ENCODE results near the gene GPC6.

GPC6 gene

DNA sequence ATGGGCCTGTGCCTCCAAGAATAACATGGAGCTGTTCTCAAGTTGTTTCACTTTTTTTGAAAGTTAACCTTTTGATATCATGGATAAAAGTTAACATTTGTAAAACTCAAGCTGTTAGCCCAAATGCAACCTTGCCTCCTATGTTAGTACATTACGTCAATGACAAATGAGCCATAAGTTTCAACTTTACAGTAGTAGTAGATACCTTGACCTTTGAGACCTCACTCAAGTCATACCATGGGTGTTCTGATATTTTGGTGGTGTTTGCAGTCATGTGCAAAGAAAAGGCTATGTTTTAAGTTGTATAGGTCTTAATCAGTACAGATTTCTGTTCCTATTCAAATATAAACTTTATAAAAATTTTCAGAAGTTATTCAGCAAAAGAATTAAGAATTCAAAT lies 539.2 kb downstream of the GPC6 start:
- no peak overlapping the region for H3K27ac ChIP-seq (ENCODE audit: low read length)
- H3K9me3 ChIP-seq (ENCODE audit: control insufficient read depth, insufficient read depth, low read length): no peaks in the 10 kb centered on the region
- H3K4me3 ChIP-seq (ENCODE audit: low read length): no peak overlapping the region
- H3K4me1 ChIP-seq (ENCODE audit: control insufficient read depth, insufficient read depth, low read length): no peaks in the 10 kb centered on the region
- H3K27me3 ChIP-seq (ENCODE audit: control insufficient read depth, insufficient read depth, low read length): no peaks in the 10 kb centered on the region
- DNase-seq (ENCODE audit: low read depth, low spot score): no peak
- no CpG with 5 or more reads among the region's 1 CpG for WGBS (ENCODE audit: insufficient coverage, insufficient read length)
- no peaks in the 10 kb centered on the region for H3K36me3 ChIP-seq (ENCODE audit: control insufficient read depth, insufficient read depth, low read length)

DNA sequence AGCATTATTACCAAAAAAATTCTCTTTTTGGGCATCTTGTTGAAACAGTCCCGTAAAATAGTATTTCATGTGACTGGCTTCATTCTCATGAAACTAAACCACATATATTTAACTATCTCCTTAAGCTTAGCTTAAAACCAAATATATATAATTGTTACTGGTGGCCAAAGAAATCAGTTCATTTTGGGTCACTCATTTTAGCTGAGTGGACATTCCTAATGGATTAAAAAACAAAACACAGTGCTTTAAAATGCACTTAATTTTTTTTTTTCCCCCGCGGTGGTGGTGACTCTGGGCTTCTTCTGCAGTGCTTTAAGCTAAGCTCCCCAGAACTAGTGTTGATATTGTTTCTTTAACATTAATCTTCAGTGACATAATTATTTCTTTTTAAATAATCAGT lies 540.1 kb downstream of the GPC6 start:
- no peak overlapping the region for H3K27ac ChIP-seq (ENCODE audit: low read length)
- no CpG with 5 or more reads among the region's 3 CpGs for WGBS (ENCODE audit: insufficient coverage, insufficient read length)

DNA sequence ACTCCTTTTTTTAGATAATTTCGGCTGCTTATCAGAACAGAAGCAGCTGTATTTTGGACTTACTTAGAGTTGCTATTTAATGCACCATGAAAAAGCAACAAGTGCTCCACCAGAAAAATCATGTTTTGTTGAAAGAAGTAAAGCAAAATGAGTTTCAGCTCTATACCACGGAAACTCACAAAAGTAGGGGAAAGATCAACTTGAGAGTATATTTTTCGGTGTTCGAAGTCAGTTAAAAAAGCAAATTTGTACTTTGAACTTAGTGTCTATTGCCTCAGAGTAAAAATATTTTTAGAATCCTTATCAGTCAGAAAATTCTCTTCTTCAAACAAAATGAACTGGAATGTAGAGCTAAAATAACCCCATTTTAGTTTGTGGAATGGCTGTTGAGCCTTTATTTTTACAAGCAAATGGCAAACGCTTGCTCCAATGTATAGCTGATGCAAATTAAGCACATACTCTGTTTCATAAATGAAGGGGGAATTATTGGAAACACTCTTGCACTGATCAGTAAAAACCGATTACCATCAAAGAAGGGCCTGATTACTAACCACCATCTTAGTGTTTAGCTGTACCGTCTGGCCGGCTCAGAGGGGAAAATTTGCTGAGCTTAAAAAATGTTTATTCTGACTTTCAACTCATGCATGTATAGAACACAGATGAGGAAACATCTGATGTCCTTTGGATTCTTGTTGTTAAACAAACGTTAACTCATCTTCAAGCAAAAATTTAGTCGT lies 540.7 kb downstream of the GPC6 start:
- DNase-seq (ENCODE audit: low read depth, low spot score): no peak
- WGBS (ENCODE audit: insufficient coverage, insufficient read length): no CpG with 5 or more reads among the region's 10 CpGs
- H3K27me3 ChIP-seq (ENCODE audit: control insufficient read depth, insufficient read depth, low read length): no peaks in the 10 kb centered on the region
- no peaks in the 10 kb centered on the region for H3K9me3 ChIP-seq (ENCODE audit: control insufficient read depth, insufficient read depth, low read length)
- no peak overlapping the region for H3K4me3 ChIP-seq (ENCODE audit: low read length)
- H3K4me1 ChIP-seq (ENCODE audit: control insufficient read depth, insufficient read depth, low read length): no peaks in the 10 kb centered on the region
- H3K27ac ChIP-seq (ENCODE audit: low read length): no peak overlapping the region
- H3K36me3 ChIP-seq (ENCODE audit: control insufficient read depth, insufficient read depth, low read length): no peaks in the 10 kb centered on the region

More for the DNA sequence above, 540.1 kb downstream of the GPC6 start:
- H3K4me1 ChIP-seq (ENCODE audit: control insufficient read depth, insufficient read depth, low read length): no peaks in the 10 kb centered on the region
- no peak for DNase-seq (ENCODE audit: low read depth, low spot score)
- H3K36me3 ChIP-seq (ENCODE audit: control insufficient read depth, insufficient read depth, low read length): no peaks in the 10 kb centered on the region
- no peaks in the 10 kb centered on the region for H3K27me3 ChIP-seq (ENCODE audit: control insufficient read depth, insufficient read depth, low read length)
- H3K4me3 ChIP-seq (ENCODE audit: low read length): no peak overlapping the region
- H3K9me3 ChIP-seq (ENCODE audit: control insufficient read depth, insufficient read depth, low read length): no peaks in the 10 kb centered on the region

DNA sequence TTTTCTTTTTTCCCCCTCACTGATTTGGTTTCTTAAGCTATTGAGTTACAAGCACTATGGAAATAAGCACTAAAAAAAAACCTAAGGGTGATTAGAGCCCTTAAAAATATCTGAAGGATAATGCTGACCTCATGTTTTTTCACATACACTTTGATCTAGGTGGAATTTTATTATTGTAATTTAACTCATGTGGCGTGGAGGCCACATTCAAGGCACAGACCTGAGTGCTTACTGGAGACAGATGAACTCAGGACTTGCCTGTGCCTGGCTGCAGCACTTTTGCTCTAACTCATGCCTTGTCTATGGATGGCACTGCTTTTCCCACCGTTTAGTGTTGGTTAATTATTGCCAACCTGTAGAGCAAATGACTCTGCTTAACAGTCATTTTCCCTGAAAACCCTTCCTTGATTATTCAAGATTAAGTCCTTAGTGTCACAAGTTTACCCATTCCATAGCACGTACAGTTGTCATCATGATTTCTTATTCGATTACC lies 541.4 kb downstream of the GPC6 start:
- no peaks in the 10 kb centered on the region for H3K36me3 ChIP-seq (ENCODE audit: control insufficient read depth, insufficient read depth, low read length)
- no CpG with 5 or more reads among the region's 4 CpGs for WGBS (ENCODE audit: insufficient coverage, insufficient read length)
- no peaks in the 10 kb centered on the region for H3K4me1 ChIP-seq (ENCODE audit: control insufficient read depth, insufficient read depth, low read length)
- no peaks in the 10 kb centered on the region for H3K9me3 ChIP-seq (ENCODE audit: control insufficient read depth, insufficient read depth, low read length)
- H3K4me3 ChIP-seq (ENCODE audit: low read length): no peak overlapping the region
- DNase-seq (ENCODE audit: low read depth, low spot score): no peak
- no peak overlapping the region for H3K27ac ChIP-seq (ENCODE audit: low read length)
- H3K27me3 ChIP-seq (ENCODE audit: control insufficient read depth, insufficient read depth, low read length): no peaks in the 10 kb centered on the region

DNA sequence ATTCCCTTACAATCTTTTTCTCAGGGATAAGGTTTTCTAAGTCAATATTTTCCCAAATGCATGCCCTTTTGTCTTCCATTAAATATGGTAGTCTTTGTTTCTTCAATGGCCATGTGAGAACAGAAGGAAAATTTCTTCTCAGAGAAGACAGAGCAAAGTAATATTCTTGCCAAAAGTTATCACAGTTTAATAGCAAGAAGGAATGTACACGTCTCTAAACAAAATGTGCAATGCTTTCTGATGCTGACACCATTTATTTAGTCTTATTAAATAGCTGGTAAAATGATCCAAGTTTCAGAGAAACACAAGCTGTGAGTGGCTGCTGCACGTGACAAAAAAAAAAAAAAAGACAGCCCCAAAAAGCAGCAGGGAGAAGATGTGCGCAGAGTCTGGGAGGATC lies 542.5 kb downstream of the GPC6 start:
- Histone ChIP-seq H3K27ac (ENCODE audit: low read length) (no peak overlapping the region), H3K4me1 (ENCODE audit: control insufficient read depth, insufficient read depth, low read length) (no peaks in the 10 kb centered on the region), H3K27me3 (ENCODE audit: control insufficient read depth, insufficient read depth, low read length) (no peaks in the 10 kb centered on the region), H3K9me3 (ENCODE audit: control insufficient read depth, insufficient read depth, low read length) (no peaks in the 10 kb centered on the region), H3K4me3 (ENCODE audit: low read length) (no peak overlapping the region), H3K36me3 (ENCODE audit: control insufficient read depth, insufficient read depth, low read length) (no peaks in the 10 kb centered on the region)
- no peak for DNase-seq (ENCODE audit: low read depth, low spot score)
- WGBS (ENCODE audit: insufficient coverage, insufficient read length): no CpG with 5 or more reads among the region's 3 CpGs

DNA sequence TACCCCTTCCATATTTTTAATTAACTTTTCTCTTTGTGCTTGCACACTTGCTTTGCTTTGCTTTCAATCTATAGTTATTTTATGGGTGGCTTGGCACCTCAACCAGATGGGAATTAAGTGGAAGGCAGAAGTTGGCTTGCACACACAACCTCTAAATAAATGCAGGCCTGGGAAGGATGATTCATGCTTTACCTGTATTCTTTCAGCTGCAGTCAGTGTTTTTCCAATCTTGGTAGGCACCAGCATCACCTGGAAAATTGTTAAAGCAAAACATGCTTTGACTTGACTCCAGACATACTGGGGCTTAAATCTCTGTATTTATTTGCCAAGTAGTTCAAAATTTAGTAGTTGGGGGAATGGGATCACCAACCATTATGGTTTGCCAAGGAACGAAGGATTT lies 543.0 kb downstream of the GPC6 start:
- no peak for DNase-seq (ENCODE audit: low read depth, low spot score)
- no peaks in the 10 kb centered on the region for H3K36me3 ChIP-seq (ENCODE audit: control insufficient read depth, insufficient read depth, low read length)
- H3K27me3 ChIP-seq (ENCODE audit: control insufficient read depth, insufficient read depth, low read length): no peaks in the 10 kb centered on the region
- no peaks in the 10 kb centered on the region for H3K9me3 ChIP-seq (ENCODE audit: control insufficient read depth, insufficient read depth, low read length)
- H3K4me1 ChIP-seq (ENCODE audit: control insufficient read depth, insufficient read depth, low read length): no peaks in the 10 kb centered on the region
- WGBS (ENCODE audit: insufficient coverage, insufficient read length): no CpG with 5 or more reads among the region's 1 CpG
- no peak overlapping the region for H3K4me3 ChIP-seq (ENCODE audit: low read length)
- no peak overlapping the region for H3K27ac ChIP-seq (ENCODE audit: low read length)

DNA sequence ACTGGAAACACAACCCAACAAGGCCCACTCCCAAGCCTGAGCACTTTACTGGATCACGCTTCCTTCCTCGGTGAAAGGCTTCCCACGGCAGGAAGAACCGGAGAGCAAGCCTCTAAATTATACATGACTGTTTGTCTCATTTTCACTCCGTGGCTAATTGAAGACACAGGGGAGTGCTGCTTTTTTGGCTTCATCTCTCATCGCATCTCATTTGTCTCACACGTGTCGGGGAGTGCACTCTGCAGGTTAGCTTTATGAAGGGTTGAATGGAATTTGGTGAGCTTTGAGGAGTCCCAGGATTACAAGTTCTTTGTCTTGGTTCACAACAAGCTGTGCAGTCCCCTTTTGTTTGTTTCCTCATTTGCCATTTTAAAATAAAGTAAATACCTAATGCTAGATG lies 544.6 kb downstream of the GPC6 start:
- H3K27me3 ChIP-seq (ENCODE audit: control insufficient read depth, insufficient read depth, low read length): no peaks in the 10 kb centered on the region
- H3K27ac ChIP-seq (ENCODE audit: low read length): no peak overlapping the region
- WGBS (ENCODE audit: insufficient coverage, insufficient read length): no CpG with 5 or more reads among the region's 8 CpGs

DNA sequence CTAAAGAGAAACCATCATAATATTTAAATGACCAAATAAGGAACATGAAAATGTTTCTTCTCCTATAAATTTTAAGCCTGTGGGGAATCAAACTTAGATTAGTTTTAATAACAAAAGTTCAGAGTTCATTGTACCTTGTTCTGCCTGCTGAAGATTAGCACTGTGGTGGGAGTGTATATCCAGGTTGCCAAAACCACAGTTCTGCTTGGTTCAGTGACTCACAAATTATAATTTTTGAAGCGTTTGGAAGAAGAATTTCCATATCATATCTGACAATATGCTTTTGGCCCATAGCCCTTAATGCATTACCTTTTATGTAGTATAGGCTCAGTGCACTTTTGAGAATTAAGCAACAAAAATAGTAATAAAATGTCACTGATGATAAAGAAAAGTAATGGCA lies 545.2 kb downstream of the GPC6 start:
- H3K9me3 ChIP-seq (ENCODE audit: control insufficient read depth, insufficient read depth, low read length): no peaks in the 10 kb centered on the region

More for the DNA sequence above, 544.6 kb downstream of the GPC6 start:
- no peak for DNase-seq (ENCODE audit: low read depth, low spot score)
- Histone ChIP-seq H3K4me1 (ENCODE audit: control insufficient read depth, insufficient read depth, low read length) (no peaks in the 10 kb centered on the region), H3K9me3 (ENCODE audit: control insufficient read depth, insufficient read depth, low read length) (no peaks in the 10 kb centered on the region), H3K36me3 (ENCODE audit: control insufficient read depth, insufficient read depth, low read length) (no peaks in the 10 kb centered on the region), H3K4me3 (ENCODE audit: low read length) (no peak overlapping the region)

DNA sequence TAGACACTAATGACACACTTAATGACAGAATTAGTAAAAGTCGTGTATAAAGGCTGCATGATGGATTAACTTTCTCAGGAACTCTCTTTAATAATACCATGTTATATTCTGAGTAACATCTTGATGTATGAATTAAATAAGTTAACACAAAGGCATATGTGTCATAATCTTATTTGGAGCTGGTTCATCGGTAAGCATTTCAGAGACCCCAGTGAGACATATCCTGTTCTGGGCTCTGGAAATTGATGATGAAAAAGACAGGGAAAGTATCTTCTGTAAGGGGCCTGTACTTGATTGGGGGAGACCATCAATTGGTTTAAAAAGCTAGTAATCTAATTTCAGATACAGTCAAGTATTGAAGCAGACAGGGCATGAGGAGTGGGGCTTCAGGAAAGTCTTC lies 547.9 kb downstream of the GPC6 start:
- no peaks in the 10 kb centered on the region for H3K9me3 ChIP-seq (ENCODE audit: control insufficient read depth, insufficient read depth, low read length)
- H3K27ac ChIP-seq (ENCODE audit: low read length): no peak overlapping the region

More for the DNA sequence above, 545.2 kb downstream of the GPC6 start:
- no peak for DNase-seq (ENCODE audit: low read depth, low spot score)
- H3K27me3 ChIP-seq (ENCODE audit: control insufficient read depth, insufficient read depth, low read length): no peaks in the 10 kb centered on the region
- no CpG with 5 or more reads among the region's 1 CpG for WGBS (ENCODE audit: insufficient coverage, insufficient read length)
- no peaks in the 10 kb centered on the region for H3K4me1 ChIP-seq (ENCODE audit: control insufficient read depth, insufficient read depth, low read length)
- H3K27ac ChIP-seq (ENCODE audit: low read length): no peak overlapping the region
- H3K4me3 ChIP-seq (ENCODE audit: low read length): no peak overlapping the region
- no peaks in the 10 kb centered on the region for H3K36me3 ChIP-seq (ENCODE audit: control insufficient read depth, insufficient read depth, low read length)

DNA sequence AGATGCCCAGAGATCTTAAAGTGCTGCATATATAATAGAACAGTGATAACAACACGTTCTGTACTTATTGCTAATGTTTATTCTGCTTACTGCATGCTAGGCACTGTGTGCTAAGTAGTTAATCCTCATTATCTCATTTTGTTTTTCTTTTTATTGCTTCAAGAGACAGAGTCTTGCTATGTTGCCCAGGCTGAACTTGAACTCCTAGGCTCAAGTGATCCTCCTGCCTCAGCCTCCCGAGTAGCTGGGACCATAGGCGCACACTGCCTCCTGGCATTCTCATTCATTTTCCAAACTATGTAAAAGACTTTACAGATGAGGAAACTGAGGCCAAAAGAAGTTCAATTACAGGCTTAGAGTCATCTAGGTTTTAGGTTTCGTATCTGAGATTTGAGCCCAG lies 548.4 kb downstream of the GPC6 start:
- Histone ChIP-seq H3K4me1 (ENCODE audit: control insufficient read depth, insufficient read depth, low read length) (no peaks in the 10 kb centered on the region), H3K9me3 (ENCODE audit: control insufficient read depth, insufficient read depth, low read length) (no peaks in the 10 kb centered on the region), H3K27me3 (ENCODE audit: control insufficient read depth, insufficient read depth, low read length) (no peaks in the 10 kb centered on the region), H3K36me3 (ENCODE audit: control insufficient read depth, insufficient read depth, low read length) (no peaks in the 10 kb centered on the region), H3K27ac (ENCODE audit: low read length) (no peak overlapping the region), H3K4me3 (ENCODE audit: low read length) (no peak overlapping the region)
- no peak for DNase-seq (ENCODE audit: low read depth, low spot score)
- no CpG with 5 or more reads among the region's 4 CpGs for WGBS (ENCODE audit: insufficient coverage, insufficient read length)

More for the DNA sequence above, 547.9 kb downstream of the GPC6 start:
- Histone ChIP-seq H3K4me1 (ENCODE audit: control insufficient read depth, insufficient read depth, low read length) (no peaks in the 10 kb centered on the region), H3K4me3 (ENCODE audit: low read length) (no peak overlapping the region), H3K36me3 (ENCODE audit: control insufficient read depth, insufficient read depth, low read length) (no peaks in the 10 kb centered on the region), H3K27me3 (ENCODE audit: control insufficient read depth, insufficient read depth, low read length) (no peaks in the 10 kb centered on the region)
- WGBS (ENCODE audit: insufficient coverage, insufficient read length): no CpG with 5 or more reads among the region's 2 CpGs
- DNase-seq (ENCODE audit: low read depth, low spot score): no peak

DNA sequence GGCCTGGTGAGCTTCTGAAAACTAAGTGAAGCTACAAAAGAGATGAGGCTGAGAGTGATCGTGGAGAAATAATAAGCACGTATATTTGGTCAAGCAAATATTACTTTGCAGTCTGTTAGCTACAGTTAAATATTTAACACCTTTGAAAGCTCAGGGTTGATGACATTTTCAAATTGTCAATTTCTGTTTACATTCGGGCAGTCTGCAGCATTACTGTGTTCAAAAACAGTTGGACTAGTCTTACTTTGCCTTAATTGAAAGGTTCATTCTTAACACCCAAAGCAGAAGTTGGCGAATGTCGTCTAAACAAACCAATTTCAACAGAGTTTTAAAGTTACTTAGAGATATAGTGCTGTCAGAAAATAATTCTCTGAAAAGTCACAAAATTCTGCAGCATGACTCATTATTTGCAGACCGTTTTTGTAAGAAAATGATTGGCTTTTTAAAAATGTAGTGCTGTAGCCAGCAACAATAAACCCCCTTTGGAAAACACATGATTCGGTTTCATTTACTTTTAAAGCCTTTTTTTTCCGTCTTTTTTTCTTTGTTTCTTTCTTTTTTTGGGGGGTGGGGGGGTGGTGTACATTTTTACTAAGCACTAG lies 549.0 kb downstream of the GPC6 start:
- H3K4me1 ChIP-seq (ENCODE audit: control insufficient read depth, insufficient read depth, low read length): no peaks in the 10 kb centered on the region
- WGBS (ENCODE audit: insufficient coverage, insufficient read length): no CpG with 5 or more reads among the region's 8 CpGs
- no peak for DNase-seq (ENCODE audit: low read depth, low spot score)
- no peak overlapping the region for H3K27ac ChIP-seq (ENCODE audit: low read length)
- H3K27me3 ChIP-seq (ENCODE audit: control insufficient read depth, insufficient read depth, low read length): no peaks in the 10 kb centered on the region
- H3K9me3 ChIP-seq (ENCODE audit: control insufficient read depth, insufficient read depth, low read length): no peaks in the 10 kb centered on the region
- H3K36me3 ChIP-seq (ENCODE audit: control insufficient read depth, insufficient read depth, low read length): no peaks in the 10 kb centered on the region
- no peak overlapping the region for H3K4me3 ChIP-seq (ENCODE audit: low read length)

Measured in iPS DF 6.9 (cell line).